Measurements from ENCODE around the gene TGDS. TPM values are rescaled to one million over a fixed set of nuclear protein-coding genes. Genes with fewer than 3 reads are reported as not detected.

Gene TGDS
- total RNA-seq, 3 donors from 2014 or later (not counting 1 experiment from before 2014, with no cell fraction given) = 6.9 to 9.0 (median 7.7) TPM

DNA sequence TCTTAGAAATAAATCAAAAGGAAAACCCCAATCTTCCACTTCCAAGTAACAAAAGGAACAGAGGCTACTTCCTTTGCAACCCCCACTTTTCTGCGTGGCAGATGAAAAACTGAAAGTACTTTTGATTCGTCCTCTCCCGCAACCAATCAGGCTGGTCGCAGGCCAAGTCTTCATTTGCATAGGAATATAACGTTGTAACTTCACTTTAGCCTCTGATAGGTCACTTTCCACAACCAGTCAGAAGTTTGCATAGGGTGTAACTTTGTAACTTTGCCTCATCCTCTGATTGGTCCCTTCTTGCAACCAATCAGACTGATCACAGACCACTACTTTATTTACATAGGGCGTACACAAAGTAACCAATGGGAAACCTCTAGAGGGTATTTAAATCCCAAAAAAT is 37.2 kb downstream of the TGDS start:
- 64% methylated on average over 6 of the region's 6 CpGs for WGBS (ENCODE audit: insufficient coverage)
- no peak overlapping the region for H3K4me3 ChIP-seq (ENCODE audit: low read length)
- H3K4me3 Mint-ChIP-seq = no peak overlapping the region

DNA sequence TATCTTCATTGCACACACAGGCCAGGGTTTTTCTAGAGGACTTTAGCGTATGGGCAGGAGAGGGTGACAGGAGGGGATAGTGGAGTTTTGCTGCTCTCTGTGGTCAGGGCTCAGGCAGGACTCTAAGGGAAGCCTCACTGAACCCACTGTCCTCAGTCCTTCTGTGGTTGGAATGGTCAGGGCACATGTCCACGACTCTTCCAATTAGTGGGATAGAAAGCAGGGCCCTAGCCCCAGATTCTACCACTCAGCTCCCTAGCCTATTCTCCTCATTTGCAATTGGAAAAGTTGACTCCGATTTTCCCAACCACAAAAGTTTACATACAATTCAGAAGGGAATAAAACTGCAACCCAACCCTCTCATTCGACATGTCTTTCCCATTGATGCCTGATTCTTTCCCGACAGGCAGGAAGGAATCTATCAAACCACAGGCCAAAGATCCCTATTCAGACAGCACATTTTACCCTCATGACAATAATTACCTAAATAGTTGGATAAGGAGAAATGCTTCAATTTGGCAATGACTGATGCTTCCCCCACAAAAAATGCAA is 38.2 kb downstream of the TGDS start:
- no peaks in the 10 kb centered on the region for H3K36me3 ChIP-seq (ENCODE audit: control insufficient read depth, insufficient read depth, low read length)
- 95% methylated on average over 5 of the region's 5 CpGs for WGBS (ENCODE audit: insufficient coverage)
- H3K4me1 Mint-ChIP-seq = no peaks in the 10 kb centered on the region
- no peaks in the 10 kb centered on the region for H3K9me3 Mint-ChIP-seq
- H3K27ac ChIP-seq (ENCODE audit: low read length) = no peak overlapping the region
- TF ChIP-seq, protein P1, sequence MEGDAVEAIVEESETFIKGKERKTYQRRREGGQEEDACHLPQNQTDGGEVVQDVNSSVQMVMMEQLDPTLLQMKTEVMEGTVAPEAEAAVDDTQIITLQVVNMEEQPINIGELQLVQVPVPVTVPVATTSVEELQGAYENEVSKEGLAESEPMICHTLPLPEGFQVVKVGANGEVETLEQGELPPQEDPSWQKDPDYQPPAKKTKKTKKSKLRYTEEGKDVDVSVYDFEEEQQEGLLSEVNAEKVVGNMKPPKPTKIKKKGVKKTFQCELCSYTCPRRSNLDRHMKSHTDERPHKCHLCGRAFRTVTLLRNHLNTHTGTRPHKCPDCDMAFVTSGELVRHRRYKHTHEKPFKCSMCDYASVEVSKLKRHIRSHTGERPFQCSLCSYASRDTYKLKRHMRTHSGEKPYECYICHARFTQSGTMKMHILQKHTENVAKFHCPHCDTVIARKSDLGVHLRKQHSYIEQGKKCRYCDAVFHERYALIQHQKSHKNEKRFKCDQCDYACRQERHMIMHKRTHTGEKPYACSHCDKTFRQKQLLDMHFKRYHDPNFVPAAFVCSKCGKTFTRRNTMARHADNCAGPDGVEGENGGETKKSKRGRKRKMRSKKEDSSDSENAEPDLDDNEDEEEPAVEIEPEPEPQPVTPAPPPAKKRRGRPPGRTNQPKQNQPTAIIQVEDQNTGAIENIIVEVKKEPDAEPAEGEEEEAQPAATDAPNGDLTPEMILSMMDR (IDR thresholded peaks at IDR 0.05) = no peak
- no peak overlapping the region for H3K27ac Mint-ChIP-seq
- DNase-seq (no peak), ATAC-seq (no peak)
- no peaks in the 10 kb centered on the region for H3K36me3 Mint-ChIP-seq
- no peaks in the 10 kb centered on the region for H3K9me3 ChIP-seq (ENCODE audit: control insufficient read depth, insufficient read depth, low read length)
- H3K4me1 ChIP-seq (ENCODE audit: control insufficient read depth, insufficient read depth, low read length) = no peaks in the 10 kb centered on the region
- no peaks in the 10 kb centered on the region for H3K27me3 ChIP-seq (ENCODE audit: control insufficient read depth, insufficient read depth, low read length)
- no peak overlapping the region for H3K4me3 Mint-ChIP-seq
- no peaks in the 10 kb centered on the region for H3K27me3 Mint-ChIP-seq (ENCODE audit: low read depth in 2 of 2)
- intact Hi-C loops (cut with micrococcal nuclease) = no loop called here
- no peak overlapping the region for H3K4me3 ChIP-seq (ENCODE audit: low read length)

More for the DNA sequence above, 37.2 kb downstream of the TGDS start:
- no peak for ATAC-seq
- Histone ChIP-seq H3K9me3 (ENCODE audit: control insufficient read depth, insufficient read depth, low read length) (no peaks in the 10 kb centered on the region), H3K27me3 (ENCODE audit: control insufficient read depth, insufficient read depth, low read length) (no peaks in the 10 kb centered on the region), H3K36me3 (ENCODE audit: control insufficient read depth, insufficient read depth, low read length) (no peaks in the 10 kb centered on the region), H3K4me1 (ENCODE audit: control insufficient read depth, insufficient read depth, low read length) (no peaks in the 10 kb centered on the region), H3K27ac (ENCODE audit: low read length) (no peak overlapping the region)
- H3K27me3 Mint-ChIP-seq (ENCODE audit: low read depth in 2 of 2) = no peaks in the 10 kb centered on the region
- H3K36me3 Mint-ChIP-seq = no peaks in the 10 kb centered on the region
- intact Hi-C loops (cut with micrococcal nuclease) = no loop called here
- peak in 1 of 2 donors; percentile 45 for DNase-seq
- no peaks in the 10 kb centered on the region for H3K9me3 Mint-ChIP-seq
- H3K4me1 Mint-ChIP-seq = no peaks in the 10 kb centered on the region
- no peak overlapping the region for H3K27ac Mint-ChIP-seq
- TF ChIP-seq, protein P1 (IDR thresholded peaks at IDR 0.05) = no peak

DNA sequence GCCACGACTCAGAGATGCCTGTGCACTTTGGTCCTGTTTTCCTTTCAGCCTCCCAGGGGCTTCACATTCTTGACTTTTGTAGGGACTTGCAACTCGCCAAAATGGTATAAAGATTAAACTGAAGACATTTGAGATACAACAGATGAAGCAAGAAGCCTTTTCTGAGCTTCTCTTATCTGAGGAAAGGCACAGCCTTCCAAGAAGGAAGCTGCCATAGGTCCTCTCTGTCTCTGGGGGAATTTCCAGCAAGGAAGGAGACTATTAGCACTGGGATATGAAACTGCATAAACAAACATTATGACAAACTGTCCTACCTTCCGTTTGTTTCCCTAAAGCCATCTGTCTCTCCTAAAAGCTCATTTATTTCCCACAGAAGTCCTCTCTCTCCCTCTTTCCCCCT is 39.3 kb downstream of the TGDS start:
- 85% methylated on average over 3 of the region's 3 CpGs for WGBS (ENCODE audit: insufficient coverage)
- Mint-ChIP-seq H3K27me3 (ENCODE audit: low read depth in 2 of 2) (no peaks in the 10 kb centered on the region), H3K9me3 (no peaks in the 10 kb centered on the region), H3K4me1 (no peaks in the 10 kb centered on the region), H3K27ac (no peak overlapping the region), H3K4me3 (no peak overlapping the region), H3K36me3 (no peaks in the 10 kb centered on the region)
- no peak for ATAC-seq
- TF ChIP-seq, protein P1 (IDR thresholded peaks at IDR 0.05) = no peak
- intact Hi-C loops (cut with micrococcal nuclease) = no loop called here
- H3K36me3 ChIP-seq (ENCODE audit: control insufficient read depth, insufficient read depth, low read length) = no peaks in the 10 kb centered on the region
- H3K4me1 ChIP-seq (ENCODE audit: control insufficient read depth, insufficient read depth, low read length) = no peaks in the 10 kb centered on the region
- DNase-seq = no peak
- no peaks in the 10 kb centered on the region for H3K27me3 ChIP-seq (ENCODE audit: control insufficient read depth, insufficient read depth, low read length)
- H3K9me3 ChIP-seq (ENCODE audit: control insufficient read depth, insufficient read depth, low read length) = no peaks in the 10 kb centered on the region
- H3K27ac ChIP-seq (ENCODE audit: low read length) = no peak overlapping the region
- H3K4me3 ChIP-seq (ENCODE audit: low read length) = no peak overlapping the region

DNA sequence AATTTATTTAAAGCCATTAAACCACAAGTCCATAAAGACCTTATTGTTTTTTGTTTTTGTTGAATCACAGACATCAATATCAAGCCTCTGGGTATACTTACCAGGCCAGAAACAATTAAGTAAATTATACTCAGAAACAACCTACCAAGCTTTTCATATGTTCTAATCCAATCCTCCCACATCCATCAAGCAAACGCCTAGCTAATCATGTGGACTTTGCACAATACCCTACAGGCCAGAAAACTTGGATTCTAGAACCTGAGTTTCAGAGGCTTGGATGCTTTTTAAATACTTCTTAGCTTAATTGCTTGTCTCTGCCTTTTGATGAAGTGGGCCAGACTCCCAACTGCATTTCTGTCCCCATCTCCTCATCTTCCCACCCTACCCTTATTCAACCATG is 39.9 kb downstream of the TGDS start:
- no peaks in the 10 kb centered on the region for H3K36me3 ChIP-seq (ENCODE audit: control insufficient read depth, insufficient read depth, low read length)
- no peaks in the 10 kb centered on the region for H3K4me1 ChIP-seq (ENCODE audit: control insufficient read depth, insufficient read depth, low read length)
- H3K27me3 ChIP-seq (ENCODE audit: control insufficient read depth, insufficient read depth, low read length) = no peaks in the 10 kb centered on the region
- no peak overlapping the region for H3K27ac Mint-ChIP-seq
- H3K27me3 Mint-ChIP-seq (ENCODE audit: low read depth in 2 of 2) = no peaks in the 10 kb centered on the region
- ATAC-seq (no peak), DNase-seq (no peak)
- H3K4me3 Mint-ChIP-seq = no peak overlapping the region
- no peak overlapping the region for H3K4me3 ChIP-seq (ENCODE audit: low read length)
- H3K36me3 Mint-ChIP-seq = no peaks in the 10 kb centered on the region
- no peaks in the 10 kb centered on the region for H3K9me3 Mint-ChIP-seq
- no peaks in the 10 kb centered on the region for H3K4me1 Mint-ChIP-seq
- WGBS (ENCODE audit: insufficient coverage) = 85% methylated on average over 1 of the region's 1 CpG
- H3K27ac ChIP-seq (ENCODE audit: low read length) = no peak overlapping the region
- TF ChIP-seq, protein P1 (IDR thresholded peaks at IDR 0.05) = no peak
- intact Hi-C loops (cut with micrococcal nuclease) = no loop called here
- H3K9me3 ChIP-seq (ENCODE audit: control insufficient read depth, insufficient read depth, low read length) = no peaks in the 10 kb centered on the region

Data from natural killer cell (primary cell).